GF-D8 (cell line): ENCODE results near the gene CEP19.
A peak's percentile ranks its signal among the peaks of the same experiment; 100 is the strongest.

Experiments
- DNase-seq: peaks from one replicate; lab custom pipeline; 2025; lab: John Stamatoyannopoulos, UW

The CEP19 gene

GRCh38 chr3:196708467-196708866 lies 3.6 kb downstream of the CEP19 start:
- DNase-seq = no peak

GRCh38 chr3:196707566-196707965 lies 4.5 kb downstream of the CEP19 start:
- no peak for DNase-seq

- DNase-seq = no peak
Measured at GRCh38 chr3:196706731-196707130, 5.3 kb downstream of the CEP19 start.

GRCh38 chr3:196706327-196706726 lies 5.7 kb downstream of the CEP19 start:
- DNase-seq = no peak

- DNase-seq = no peak
Measured at GRCh38 chr3:196700801-196701200, 11.2 kb downstream of the CEP19 start.

- DNase-seq = no peak
Measured at GRCh38 chr3:196699749-196700148, 12.3 kb downstream of the CEP19 start.

GRCh38 chr3:196697270-196697669 lies 14.8 kb downstream of the CEP19 start:
- no peak for DNase-seq

- DNase-seq = no peak
Measured at GRCh38 chr3:196695849-196696226, 16.2 kb downstream of the CEP19 start.

- no peak for DNase-seq
Measured at GRCh38 chr3:196694941-196695848, 16.9 kb downstream of the CEP19 start.

- DNase-seq = no peak
Measured at GRCh38 chr3:196694202-196694638, 17.8 kb downstream of the CEP19 start.

GRCh38 chr3:196691386-196691785 lies 20.7 kb downstream of the CEP19 start:
- no peak for DNase-seq

GRCh38 chr3:196689941-196690660 lies 21.9 kb downstream of the CEP19 start:
- DNase-seq = no peak

- peak; percentile 97 for DNase-seq
Measured at GRCh38 chr3:196688349-196688748, 23.7 kb downstream of the CEP19 start.

GRCh38 chr3:196686436-196686835 lies 25.6 kb downstream of the CEP19 start:
- DNase-seq = no peak

GRCh38 chr3:196684548-196685407 lies 27.3 kb downstream of the CEP19 start:
- DNase-seq = peak; percentile 76

GRCh38 chr3:196677931-196678330 lies 34.1 kb downstream of the CEP19 start:
- DNase-seq = no peak

- DNase-seq = no peak
Measured at GRCh38 chr3:196677353-196677752, 34.7 kb downstream of the CEP19 start.

- no peak for DNase-seq
Measured at GRCh38 chr3:196673632-196674031, 38.4 kb downstream of the CEP19 start.

- DNase-seq = no peak
Measured at GRCh38 chr3:196670339-196670738, 41.7 kb downstream of the CEP19 start.

- no peak for DNase-seq
Measured at GRCh38 chr3:196667056-196667825, 44.8 kb downstream of the CEP19 start.
